ENCODE data around the gene GALNT9. TPM values are rescaled to one million over a fixed set of nuclear protein-coding genes. Genes with fewer than 3 reads are reported as not detected.

GALNT9 gene
- polyA plus RNA-seq, 1 donor from 2014 or later, result 13.5 TPM

GRCh38 chr12:132214161-132214476 is 115.3 kb downstream of the GALNT9 start:
- Histone ChIP-seq H4K20me1 (ENCODE audit: insufficient read depth) (no peaks in the 10 kb centered on the region), H3K27me3 (ENCODE audit: insufficient read depth, low read depth, low read length) (no peaks in the 10 kb centered on the region), H3F3A (ENCODE audit: insufficient read depth, low read length, poor library complexity, severe bottlenecking) (no peaks in the 10 kb centered on the region), H3K4me3 (ENCODE audit: low read length) (no peak overlapping the region), H3K4me2 (ENCODE audit: low read length) (no peak overlapping the region), H2AFZ (ENCODE audit: low read depth, low read length) (no peak overlapping the region), H3K79me2 (replicated peaks; ENCODE audit: insufficient read depth, low read length) (no peaks in the 10 kb centered on the region), H3K9ac (ENCODE audit: low read length) (no peak overlapping the region), H3K9me3 (ENCODE audit: low read length) (no peaks in the 10 kb centered on the region), H3K36me3 (ENCODE audit: insufficient read depth, low read length) (no peaks in the 10 kb centered on the region), H3K27ac (ENCODE audit: low read length) (no peak overlapping the region), H3K9me2 (ENCODE audit: insufficient read depth, low read length) (no peaks in the 10 kb centered on the region)
- TF ChIP-seq SMC3 (conservative IDR thresholded peaks at IDR 0.05; ENCODE audit: poor library complexity) (no peak), TAF1 (IDR thresholded peaks at IDR 0.05; ENCODE audit: low read depth) (no peak), CTCF (IDR thresholded peaks at IDR 0.05; ENCODE audit: poor library complexity, severe bottlenecking) (no peak), EP300 (conservative IDR thresholded peaks at IDR 0.05; ENCODE audit: poor library complexity, severe bottlenecking) (no peak), MXI1 (conservative IDR thresholded peaks at IDR 0.05; ENCODE audit: poor library complexity, severe bottlenecking) (no peak)

DNA sequence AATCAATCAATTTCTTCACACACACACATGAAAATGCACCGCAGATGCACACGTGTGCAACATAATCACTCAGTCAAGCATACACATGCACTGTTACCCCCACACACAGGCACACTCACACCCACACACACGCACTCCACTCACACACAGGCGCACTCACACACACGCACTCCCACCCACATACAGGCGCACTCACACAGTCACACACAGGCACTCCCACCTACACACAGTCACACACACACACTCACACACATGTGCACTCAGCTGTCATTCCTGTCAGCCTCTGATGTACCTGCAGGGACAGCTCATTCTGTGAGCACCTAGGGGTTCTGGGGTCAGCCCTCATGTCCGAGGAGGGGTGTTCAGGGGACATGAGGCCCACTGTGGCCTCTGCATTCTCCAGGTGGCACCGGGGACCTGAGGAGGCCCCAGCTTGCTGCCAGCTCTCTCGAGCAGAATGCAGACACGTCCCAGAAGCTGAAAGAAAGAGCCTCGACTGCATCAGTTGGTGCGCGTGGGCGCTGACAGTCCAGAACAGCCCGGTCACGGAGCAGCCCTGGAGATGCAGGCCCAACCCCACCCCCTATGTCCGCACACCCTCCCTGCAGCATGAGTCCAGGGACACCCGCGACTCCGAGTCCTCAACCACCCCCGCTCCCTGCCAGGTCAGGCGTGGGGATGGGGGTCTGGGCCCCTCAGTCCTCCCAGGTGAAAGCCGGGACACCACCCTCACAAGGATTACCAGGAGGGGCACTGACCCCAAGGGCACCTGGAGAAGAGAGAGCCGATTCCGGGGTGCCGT is 115.8 kb downstream of the GALNT9 start:
- no peak overlapping the region for H3K4me2 ChIP-seq (ENCODE audit: low read length)

More for the DNA sequence above, 115.8 kb downstream of the GALNT9 start:
- no peaks in the 10 kb centered on the region for H3F3A ChIP-seq (ENCODE audit: insufficient read depth, low read length, poor library complexity, severe bottlenecking)
- H3K9me2 ChIP-seq (ENCODE audit: insufficient read depth, low read length), result no peaks in the 10 kb centered on the region
- H3K9ac ChIP-seq (ENCODE audit: low read length), result no peak overlapping the region
- H3K27me3 ChIP-seq (ENCODE audit: insufficient read depth, low read depth, low read length), result no peaks in the 10 kb centered on the region
- H4K20me1 ChIP-seq (ENCODE audit: insufficient read depth), result no peaks in the 10 kb centered on the region
- no peak overlapping the region for H2AFZ ChIP-seq (ENCODE audit: low read depth, low read length)
- TF ChIP-seq EP300 (conservative IDR thresholded peaks at IDR 0.05; ENCODE audit: poor library complexity, severe bottlenecking), result no peak
- TF ChIP-seq CTCF (IDR thresholded peaks at IDR 0.05; ENCODE audit: poor library complexity, severe bottlenecking), result no peak
- TF ChIP-seq POLR2AphosphoS5 (IDR thresholded peaks at IDR 0.05), result no peak
- TF ChIP-seq, protein P1, sequence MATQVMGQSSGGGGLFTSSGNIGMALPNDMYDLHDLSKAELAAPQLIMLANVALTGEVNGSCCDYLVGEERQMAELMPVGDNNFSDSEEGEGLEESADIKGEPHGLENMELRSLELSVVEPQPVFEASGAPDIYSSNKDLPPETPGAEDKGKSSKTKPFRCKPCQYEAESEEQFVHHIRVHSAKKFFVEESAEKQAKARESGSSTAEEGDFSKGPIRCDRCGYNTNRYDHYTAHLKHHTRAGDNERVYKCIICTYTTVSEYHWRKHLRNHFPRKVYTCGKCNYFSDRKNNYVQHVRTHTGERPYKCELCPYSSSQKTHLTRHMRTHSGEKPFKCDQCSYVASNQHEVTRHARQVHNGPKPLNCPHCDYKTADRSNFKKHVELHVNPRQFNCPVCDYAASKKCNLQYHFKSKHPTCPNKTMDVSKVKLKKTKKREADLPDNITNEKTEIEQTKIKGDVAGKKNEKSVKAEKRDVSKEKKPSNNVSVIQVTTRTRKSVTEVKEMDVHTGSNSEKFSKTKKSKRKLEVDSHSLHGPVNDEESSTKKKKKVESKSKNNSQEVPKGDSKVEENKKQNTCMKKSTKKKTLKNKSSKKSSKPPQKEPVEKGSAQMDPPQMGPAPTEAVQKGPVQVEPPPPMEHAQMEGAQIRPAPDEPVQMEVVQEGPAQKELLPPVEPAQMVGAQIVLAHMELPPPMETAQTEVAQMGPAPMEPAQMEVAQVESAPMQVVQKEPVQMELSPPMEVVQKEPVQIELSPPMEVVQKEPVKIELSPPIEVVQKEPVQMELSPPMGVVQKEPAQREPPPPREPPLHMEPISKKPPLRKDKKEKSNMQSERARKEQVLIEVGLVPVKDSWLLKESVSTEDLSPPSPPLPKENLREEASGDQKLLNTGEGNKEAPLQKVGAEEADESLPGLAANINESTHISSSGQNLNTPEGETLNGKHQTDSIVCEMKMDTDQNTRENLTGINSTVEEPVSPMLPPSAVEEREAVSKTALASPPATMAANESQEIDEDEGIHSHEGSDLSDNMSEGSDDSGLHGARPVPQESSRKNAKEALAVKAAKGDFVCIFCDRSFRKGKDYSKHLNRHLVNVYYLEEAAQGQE (IDR thresholded peaks at IDR 0.05; ENCODE audit: borderline replicate concordance), result no peak
- no peak for TF ChIP-seq RAD21 (conservative IDR thresholded peaks at IDR 0.05)
- no peak for TF ChIP-seq SMC3 (conservative IDR thresholded peaks at IDR 0.05; ENCODE audit: poor library complexity)
- TF ChIP-seq MXI1 (conservative IDR thresholded peaks at IDR 0.05; ENCODE audit: poor library complexity, severe bottlenecking), result no peak
- H3K27ac ChIP-seq (ENCODE audit: low read length), result no peak overlapping the region
- peaks cover under 1% of the 10 kb centered on the region for H3K9me3 ChIP-seq (ENCODE audit: low read length)
- H3K36me3 ChIP-seq (ENCODE audit: insufficient read depth, low read length), result no peaks in the 10 kb centered on the region
- no peak overlapping the region for H3K4me3 ChIP-seq (ENCODE audit: low read length)
- H3K79me2 ChIP-seq (replicated peaks; ENCODE audit: insufficient read depth, low read length), result no peaks in the 10 kb centered on the region
